Endodermal cell (in vitro differentiated cells): ENCODE data around the gene SDHB. TPM values are rescaled to one million over a fixed set of nuclear protein-coding genes. Genes with fewer than 3 reads are reported as not detected.
A peak's percentile ranks its signal among the peaks of the same experiment; 100 is the strongest.

ENCODE experiments used
- DNase-seq: peaks from one replicate; pipeline ENCODE4 v3.0.0-alpha.2; 2017
- H3K27ac ChIP-seq: 2 replicates; pipeline ENCODE4 v1.5.1; 2013; ENCODE audit warnings: mild to moderate bottlenecking, low read depth, low read length, moderate library complexity
- H3K27me3 ChIP-seq: 2 replicates; pipeline ENCODE4 v1.6.1; 2013; ENCODE audit warnings: mild to moderate bottlenecking, low read length, moderate library complexity; ENCODE audit not compliant: insufficient read depth, control insufficient read depth, poor library complexity, severe bottlenecking
- H3K36me3 ChIP-seq: 2 replicates; pipeline ENCODE4 v1.7.0; 2013; ENCODE audit warnings: mild to moderate bottlenecking, low read length, moderate library complexity; ENCODE audit not compliant: control insufficient read depth, insufficient read depth
- H3K4me1 ChIP-seq: one replicate; pipeline ENCODE4 v1.7.0; 2013; ENCODE audit warnings: low read length; ENCODE audit not compliant: control insufficient read depth, insufficient read depth
- H3K4me3 ChIP-seq: 2 replicates; pipeline ENCODE4 v1.5.1; 2013; ENCODE audit warnings: mild to moderate bottlenecking, low read length, moderate library complexity
- H3K9ac ChIP-seq: 2 replicates; pipeline ENCODE4 v1.6.1; 2013; ENCODE audit warnings: mild to moderate bottlenecking, low read length, moderate library complexity; ENCODE audit not compliant: poor library complexity, severe bottlenecking; ENCODE audit errors: extremely low read depth
- H3K9me3 ChIP-seq: 2 replicates; pipeline ENCODE4 v1.6.1; 2013; ENCODE audit warnings: mild to moderate bottlenecking, low read length, moderate library complexity; ENCODE audit not compliant: control insufficient read depth
- H3K27ac Mint-ChIP-seq: 2 replicates; pipeline ENCODE4 v1.8.0; 2020; ENCODE audit warnings: mixed read lengths
- H3K27me3 Mint-ChIP-seq: 2 replicates; pipeline ENCODE4 v1.8.0; 2021; ENCODE audit warnings: mild to moderate bottlenecking, mixed read lengths; ENCODE audit not compliant: insufficient read depth
- H3K36me3 Mint-ChIP-seq: 2 replicates; pipeline ENCODE4 v1.8.0; 2020; ENCODE audit warnings: low read depth, mixed read lengths
- H3K4me1 Mint-ChIP-seq: 2 replicates; pipeline ENCODE4 v1.8.0; 2020; ENCODE audit warnings: mixed read lengths
- H3K4me3 Mint-ChIP-seq: 2 replicates; pipeline ENCODE4 v1.8.0; 2020; ENCODE audit warnings: mild to moderate bottlenecking, moderate library complexity, mixed read lengths
- H3K9me3 Mint-ChIP-seq: 2 replicates; pipeline ENCODE4 v1.8.0; 2020; ENCODE audit warnings: mild to moderate bottlenecking, mixed read lengths
- CTCF ChIP-seq: fragments of 200-600 bp; sonication (generic); conservative IDR thresholded peaks from 2 replicates; pipeline ENCODE4 v1.5.0; 2021; ENCODE audit warnings: antibody characterized with exemption, mild to moderate bottlenecking
- WGBS, 2 experiments: methylation state at CpG; one replicate each; pipeline versions ENCODE4 v1.1.5 to v1.1.7; 2013; ENCODE audit warnings: missing lambda C conversion rate in 2 of 2, mixed read lengths in 1 of 2; ENCODE audit not compliant: insufficient coverage in 1 of 2, insufficient read length in 1 of 2; 5-methylcytosine and 5-hydroxymethylcytosine counted together
- total RNA-seq, 2 donors: library from RNA; stranded (reverse); fragmentation: NEBNext Ultra II Directional in 1 of 2; extraction: Animal tissue kit (Norgen Biotek cat#: 25700) in 1 of 2; gene quantifications; 2 replicates in 1 of 2; 3 replicates in 1 of 2; pipeline ENCODE4 v1.2.1, GENCODE V29; 2021

SDHB gene
- total RNA-seq, 2 donors from 2014 or later = 68.5 to 75.2 TPM

- peaks cover 80% of the 10 kb centered on the region for H3K36me3 ChIP-seq
- no peaks in the 10 kb centered on the region for H3K27me3 ChIP-seq
These were observed 33.3 kb downstream of the SDHB start for GRCh38 chr1:17020502-17020901.

GRCh38 chr1:17018849-17019248 is 35.0 kb downstream of the SDHB start:
- Mint-ChIP-seq H3K27me3 (no peaks in the 10 kb centered on the region), H3K9me3 (no peaks in the 10 kb centered on the region), H3K4me3 (no peak overlapping the region), H3K36me3 (peaks cover 53% of the 10 kb centered on the region), H3K27ac (no peak overlapping the region), H3K4me1 (peaks cover 18% of the 10 kb centered on the region)
- Histone ChIP-seq H3K27me3 (no peaks in the 10 kb centered on the region), H3K4me1 (peaks cover 5% of the 10 kb centered on the region), H3K9ac (no peak overlapping the region), H3K27ac (no peak overlapping the region), H3K9me3 (no peaks in the 10 kb centered on the region), H3K4me3 (no peak overlapping the region), H3K36me3 (peaks cover 64% of the 10 kb centered on the region)
- WGBS, 2 experiments = 63 to 69% methylated on average over 1 of the region's 1 CpG
- no peak for TF ChIP-seq CTCF
- peak; percentile 13 for DNase-seq

More at GRCh38 chr1:17020502-17020901, 33.3 kb downstream of the SDHB start:
- Mint-ChIP-seq H3K27me3 (no peaks in the 10 kb centered on the region), H3K27ac (no peak overlapping the region), H3K4me3 (no peak overlapping the region), H3K36me3 (peaks cover 61% of the 10 kb centered on the region), H3K4me1 (peaks cover 9% of the 10 kb centered on the region), H3K9me3 (no peaks in the 10 kb centered on the region)
- 97 to 100% methylated on average over 1 to 2 of the region's 2 CpGs for WGBS, 2 experiments
- no peak overlapping the region for H3K4me3 ChIP-seq
- peaks cover 3% of the 10 kb centered on the region for H3K4me1 ChIP-seq
- no peak overlapping the region for H3K9ac ChIP-seq
- DNase-seq = no peak
- H3K9me3 ChIP-seq = no peaks in the 10 kb centered on the region
- no peak overlapping the region for H3K27ac ChIP-seq
- TF ChIP-seq CTCF = no peak

- WGBS, 2 experiments = 86 to 95% methylated on average over 2 to 7 of the region's 7 CpGs
- Histone ChIP-seq H3K4me3 (no peak overlapping the region), H3K27me3 (no peaks in the 10 kb centered on the region), H3K4me1 (peaks cover 7% of the 10 kb centered on the region), H3K27ac (no peak overlapping the region), H3K9me3 (no peaks in the 10 kb centered on the region), H3K9ac (no peak overlapping the region), H3K36me3 (peaks cover 50% of the 10 kb centered on the region)
- Mint-ChIP-seq H3K9me3 (no peaks in the 10 kb centered on the region), H3K4me3 (no peak overlapping the region), H3K27me3 (no peaks in the 10 kb centered on the region), H3K36me3 (peaks cover 42% of the 10 kb centered on the region), H3K27ac (no peak overlapping the region), H3K4me1 (peaks cover 26% of the 10 kb centered on the region)
- no peak for DNase-seq
- TF ChIP-seq CTCF = no peak
These were observed 36.4 kb downstream of the SDHB start for GRCh38 chr1:17017435-17017834.
